Measurements from ENCODE around the gene ROMO1.
"Not testable (repeated sequence)": the region's sequence is repeated elsewhere in the genome, so short reads cannot be mapped to it uniquely, and the experiment has no call there.

GRCh38 chr20:35706591-35707529, 7.7 kb downstream of the ROMO1 start:
- TF ChIP-seq CTCF, POLR2A, POLR2AphosphoS5 (IDR thresholded peaks at IDR 0.05): not testable (repeated sequence)

All from gastroesophageal sphincter (tissue), 3 donors.